ENCODE data around the gene UBAP1. TPM values are rescaled to one million over a fixed set of nuclear protein-coding genes. Genes with fewer than 3 reads are reported as not detected.

The UBAP1 gene
- total and polyA plus RNA-seq, 2 donors (not counting 1 experiment from before 2014, with no cell fraction given) = 20.4 to 27.0 TPM

Small RNAs within 50 kb of the gene (small RNA-seq; reads per million reads assigned to genes)
- gene AL353662.3 (ENCODE audit: insufficient read length, low read depth, low replicate concordance) = not detected
- gene RNA5SP282 (ENCODE audit: insufficient read length, low read depth, low replicate concordance) = not detected
- not detected for gene RNU2-50P (ENCODE audit: insufficient read length, low read depth, low replicate concordance)

Other genes starting within 250 kb of the UBAP1 start
- gene UBAP2, start 130.2 kb upstream of the UBAP1 start, total RNA-seq = 26.2 and 33.5 TPM in 2 replicates
- gene UBAP2, start 130.2 kb upstream of the UBAP1 start, polyA plus RNA-seq = 14.2 and 15.5 TPM in 2 replicates
- gene DCAF12, start 52.3 kb upstream of the UBAP1 start, total RNA-seq = 1.9 and 2.3 TPM in 2 replicates
- 0.59 and 1.1 TPM in 2 replicates for gene DCAF12, start 52.3 kb upstream of the UBAP1 start, polyA plus RNA-seq
- 0.79 and 0.87 TPM in 2 replicates for gene KIF24, start 150.2 kb downstream of the UBAP1 start, total RNA-seq
- gene KIF24, start 150.2 kb downstream of the UBAP1 start, polyA plus RNA-seq = 0.07 and 0.09 TPM in 2 replicates
- 16.1 and 20.4 TPM in 2 replicates for gene NUDT2, start 150.5 kb downstream of the UBAP1 start, total RNA-seq
- 12.2 and 14.7 TPM in 2 replicates for gene NUDT2, start 150.5 kb downstream of the UBAP1 start, polyA plus RNA-seq
- 0.37 and 0.49 TPM in 2 replicates for gene MYORG, start 197.9 kb downstream of the UBAP1 start, total RNA-seq
- gene MYORG, start 197.9 kb downstream of the UBAP1 start, polyA plus RNA-seq = 0.25 and 0.27 TPM in 2 replicates

Measured in B cell (primary cell).